ENCODE results near the gene TMEM267. TPM values are rescaled to one million over a fixed set of nuclear protein-coding genes. Genes with fewer than 3 reads are reported as not detected.

TMEM267 gene
- total RNA-seq, 2 experiments from 2014 or later = 7.1 to 9.6 TPM

GRCh38 chr5:43418561-43418960 lies 65.1 kb downstream of the TMEM267 start:
- H3K36me3 ChIP-seq (ENCODE audit: insufficient read depth, low read length) = no peaks in the 10 kb centered on the region
- no peaks in the 10 kb centered on the region for H3K9me3 ChIP-seq (ENCODE audit: control insufficient read depth in 1 of 2, insufficient read depth in 1 of 2, low read length in 2 of 2)
- H3K27me3 ChIP-seq (ENCODE audit: control insufficient read depth in 1 of 2, insufficient read depth in 2 of 2, low read length in 2 of 2) = no peaks in the 10 kb centered on the region
- DNase-seq (no peak), ATAC-seq (ENCODE audit: poor library complexity) (no peak)
- TF ChIP-seq, protein P1, sequence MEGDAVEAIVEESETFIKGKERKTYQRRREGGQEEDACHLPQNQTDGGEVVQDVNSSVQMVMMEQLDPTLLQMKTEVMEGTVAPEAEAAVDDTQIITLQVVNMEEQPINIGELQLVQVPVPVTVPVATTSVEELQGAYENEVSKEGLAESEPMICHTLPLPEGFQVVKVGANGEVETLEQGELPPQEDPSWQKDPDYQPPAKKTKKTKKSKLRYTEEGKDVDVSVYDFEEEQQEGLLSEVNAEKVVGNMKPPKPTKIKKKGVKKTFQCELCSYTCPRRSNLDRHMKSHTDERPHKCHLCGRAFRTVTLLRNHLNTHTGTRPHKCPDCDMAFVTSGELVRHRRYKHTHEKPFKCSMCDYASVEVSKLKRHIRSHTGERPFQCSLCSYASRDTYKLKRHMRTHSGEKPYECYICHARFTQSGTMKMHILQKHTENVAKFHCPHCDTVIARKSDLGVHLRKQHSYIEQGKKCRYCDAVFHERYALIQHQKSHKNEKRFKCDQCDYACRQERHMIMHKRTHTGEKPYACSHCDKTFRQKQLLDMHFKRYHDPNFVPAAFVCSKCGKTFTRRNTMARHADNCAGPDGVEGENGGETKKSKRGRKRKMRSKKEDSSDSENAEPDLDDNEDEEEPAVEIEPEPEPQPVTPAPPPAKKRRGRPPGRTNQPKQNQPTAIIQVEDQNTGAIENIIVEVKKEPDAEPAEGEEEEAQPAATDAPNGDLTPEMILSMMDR (IDR thresholded peaks at IDR 0.05) = no peak
- no peak overlapping the region for H3K4me3 Mint-ChIP-seq
- no peaks in the 10 kb centered on the region for H3K36me3 Mint-ChIP-seq (ENCODE audit: low read depth)
- intact Hi-C loops (cut with DNase I, micrococcal nuclease) = no loop called here
- no peaks in the 10 kb centered on the region for H3K9me3 Mint-ChIP-seq
- H3K4me1 ChIP-seq (ENCODE audit: insufficient read depth, low read length) = no peaks in the 10 kb centered on the region
- ChIA-PET POLR2A (no interaction called here), CTCF (interaction anchor here (0.6 kb wide), 2 partner anchors 123 to 334 kb away, joined by 3 read pairs; no protein-coding TSS in a partner anchor)
- no peaks in the 10 kb centered on the region for H3K27me3 Mint-ChIP-seq
- no peak overlapping the region for H3K4me3 ChIP-seq (ENCODE audit: low read length)
- no peak overlapping the region for H3K27ac ChIP-seq (ENCODE audit: low read depth in 1 of 2, low read length in 2 of 2)
- no peaks in the 10 kb centered on the region for H3K4me1 Mint-ChIP-seq (ENCODE audit: low read depth)
- H3K27ac Mint-ChIP-seq = no peak overlapping the region

DNA sequence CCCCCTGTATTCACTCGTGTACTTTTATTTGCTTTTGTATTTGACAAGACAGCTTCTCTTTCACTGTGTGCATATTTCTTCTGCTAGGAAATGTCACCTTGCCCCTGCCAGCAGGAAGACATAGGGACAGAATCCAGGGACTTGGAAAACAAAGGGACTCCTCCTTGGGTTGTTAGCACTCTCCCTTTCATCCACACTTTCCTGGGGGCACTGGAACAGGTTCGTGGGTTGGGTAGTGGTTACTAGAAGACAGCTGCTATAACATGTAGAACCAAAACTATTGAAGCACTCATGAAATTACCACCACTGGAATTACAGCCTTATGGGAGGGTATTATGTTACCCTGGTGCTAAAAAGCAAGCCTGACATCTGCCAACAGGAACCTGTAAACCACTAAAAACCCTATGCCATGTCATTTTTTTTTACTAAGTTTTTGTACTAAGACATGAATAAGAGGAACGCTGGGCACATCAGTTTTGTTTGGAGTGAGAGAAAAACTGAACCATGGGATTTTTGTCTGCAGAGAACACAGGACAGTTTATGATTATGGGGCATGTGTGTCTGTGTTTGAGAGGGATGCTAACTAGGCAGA lies 66.8 kb downstream of the TMEM267 start:
- H3K27ac Mint-ChIP-seq = no peak overlapping the region
- H3K9me3 Mint-ChIP-seq = no peaks in the 10 kb centered on the region
- no peak overlapping the region for H3K27ac ChIP-seq (ENCODE audit: low read depth in 1 of 2, low read length in 2 of 2)
- no peaks in the 10 kb centered on the region for H3K9me3 ChIP-seq (ENCODE audit: control insufficient read depth in 1 of 2, insufficient read depth in 1 of 2, low read length in 2 of 2)
- DNase-seq (no peak), ATAC-seq (ENCODE audit: poor library complexity) (no peak)
- CTCF ChIA-PET = no interaction called here
- no peak overlapping the region for H3K4me3 Mint-ChIP-seq
- POLR2A ChIA-PET = no interaction called here
- H3K27me3 ChIP-seq (ENCODE audit: control insufficient read depth in 1 of 2, insufficient read depth in 2 of 2, low read length in 2 of 2) = no peaks in the 10 kb centered on the region
- no peak overlapping the region for H3K4me3 ChIP-seq (ENCODE audit: low read length)
- H3K4me1 Mint-ChIP-seq (ENCODE audit: low read depth) = no peaks in the 10 kb centered on the region
- TF ChIP-seq, protein P1 (IDR thresholded peaks at IDR 0.05) = no peak
- H3K36me3 ChIP-seq (ENCODE audit: insufficient read depth, low read length) = no peaks in the 10 kb centered on the region
- H3K4me1 ChIP-seq (ENCODE audit: insufficient read depth, low read length) = no peaks in the 10 kb centered on the region
- H3K36me3 Mint-ChIP-seq (ENCODE audit: low read depth) = no peaks in the 10 kb centered on the region
- H3K27me3 Mint-ChIP-seq = no peaks in the 10 kb centered on the region
- intact Hi-C loops (cut with DNase I, micrococcal nuclease) = no loop called here

DNA sequence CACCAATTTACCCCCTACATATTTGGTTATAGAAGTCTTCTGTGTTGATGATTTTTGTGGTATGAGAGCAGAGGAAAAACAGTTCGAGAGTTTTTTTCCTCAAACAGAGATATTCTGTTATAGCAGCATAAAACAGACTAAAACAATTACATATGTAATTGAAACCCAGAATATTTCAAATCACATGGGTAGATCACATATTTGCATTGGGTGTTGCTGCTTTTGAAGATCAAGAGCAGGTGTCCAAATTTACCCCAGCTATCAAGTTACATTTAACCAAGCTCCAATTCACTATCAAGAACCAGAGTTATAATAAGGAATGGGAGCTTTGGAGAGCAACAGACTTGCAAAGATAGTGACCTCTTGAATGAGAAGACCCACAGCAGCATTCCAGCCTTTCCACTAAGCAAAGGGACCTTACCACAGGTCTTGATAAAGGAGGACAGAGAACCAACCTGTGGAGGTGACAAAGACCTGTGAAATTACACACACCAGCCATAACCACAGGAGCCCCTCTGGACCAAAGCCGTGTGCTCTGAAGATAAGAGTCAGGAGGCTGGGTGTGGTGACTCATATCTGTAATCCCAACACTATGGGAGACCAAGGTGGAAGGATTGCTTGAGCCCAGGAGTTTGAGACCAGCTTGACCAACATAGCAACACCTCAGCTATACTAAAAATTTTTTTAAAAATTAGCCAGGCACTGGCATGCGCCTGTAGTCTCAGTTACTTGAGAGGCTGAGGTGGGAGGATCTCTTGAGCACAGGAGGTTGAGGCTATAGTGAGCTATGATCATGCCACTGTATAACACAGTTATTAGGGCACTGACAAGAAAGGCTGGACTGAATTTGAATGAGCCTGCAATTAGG lies 67.5 kb downstream of the TMEM267 start:
- TF ChIP-seq, protein P1 (IDR thresholded peaks at IDR 0.05) = no peak
- Histone ChIP-seq H3K27me3 (ENCODE audit: control insufficient read depth in 1 of 2, insufficient read depth in 2 of 2, low read length in 2 of 2) (no peaks in the 10 kb centered on the region), H3K36me3 (ENCODE audit: insufficient read depth, low read length) (no peaks in the 10 kb centered on the region), H3K4me3 (ENCODE audit: low read length) (no peak overlapping the region), H3K27ac (ENCODE audit: low read depth in 1 of 2, low read length in 2 of 2) (no peak overlapping the region), H3K9me3 (ENCODE audit: control insufficient read depth in 1 of 2, insufficient read depth in 1 of 2, low read length in 2 of 2) (no peaks in the 10 kb centered on the region), H3K4me1 (ENCODE audit: insufficient read depth, low read length) (no peaks in the 10 kb centered on the region)
- Mint-ChIP-seq H3K36me3 (ENCODE audit: low read depth) (no peaks in the 10 kb centered on the region), H3K27me3 (no peaks in the 10 kb centered on the region), H3K27ac (no peak overlapping the region), H3K4me1 (ENCODE audit: low read depth) (no peaks in the 10 kb centered on the region), H3K4me3 (no peak overlapping the region), H3K9me3 (no peaks in the 10 kb centered on the region)
- ATAC-seq (ENCODE audit: poor library complexity) = no peak
- ChIA-PET POLR2A (no interaction called here), CTCF (no interaction called here)
- DNase-seq = no peak
- intact Hi-C loops (cut with DNase I, micrococcal nuclease) = no loop called here
